NB4 (cell line): ENCODE results near the gene TSKS.
A peak's percentile ranks its signal among the peaks of the same experiment; 100 is the strongest.

Source experiments
- DNase-seq: peaks from one replicate; pipeline ENCODE4 v3.0.0; 2010; ENCODE audit warnings: low read depth
- H3K4me3 ChIP-seq: one replicate; pipeline ENCODE4 v1.5.1; 2011; ENCODE audit warnings: mild to moderate bottlenecking, low read depth, low read length, moderate library complexity
- CTCF ChIP-seq: IDR thresholded peaks from one replicate; pipeline ENCODE4 v1.5.1; 2012; ENCODE audit warnings: low read depth, low read length
- MYC ChIP-seq: IDR thresholded peaks from 2 replicates; pipeline ENCODE4 v1.6.1; 2011; ENCODE audit warnings: low read depth, low read length
- POLR2A ChIP-seq: IDR thresholded peaks from 2 replicates; pipeline ENCODE4 v1.6.1; 2011; ENCODE audit warnings: mild to moderate bottlenecking; ENCODE audit not compliant: insufficient read length; ENCODE audit errors: extremely low read depth
- TF ChIP-seq, protein P1 (sequence below): IDR thresholded peaks from 2 replicates; pipeline ENCODE4 v1.6.1; 2011; ENCODE audit warnings: low read depth, low read length

TSKS gene

DNA sequence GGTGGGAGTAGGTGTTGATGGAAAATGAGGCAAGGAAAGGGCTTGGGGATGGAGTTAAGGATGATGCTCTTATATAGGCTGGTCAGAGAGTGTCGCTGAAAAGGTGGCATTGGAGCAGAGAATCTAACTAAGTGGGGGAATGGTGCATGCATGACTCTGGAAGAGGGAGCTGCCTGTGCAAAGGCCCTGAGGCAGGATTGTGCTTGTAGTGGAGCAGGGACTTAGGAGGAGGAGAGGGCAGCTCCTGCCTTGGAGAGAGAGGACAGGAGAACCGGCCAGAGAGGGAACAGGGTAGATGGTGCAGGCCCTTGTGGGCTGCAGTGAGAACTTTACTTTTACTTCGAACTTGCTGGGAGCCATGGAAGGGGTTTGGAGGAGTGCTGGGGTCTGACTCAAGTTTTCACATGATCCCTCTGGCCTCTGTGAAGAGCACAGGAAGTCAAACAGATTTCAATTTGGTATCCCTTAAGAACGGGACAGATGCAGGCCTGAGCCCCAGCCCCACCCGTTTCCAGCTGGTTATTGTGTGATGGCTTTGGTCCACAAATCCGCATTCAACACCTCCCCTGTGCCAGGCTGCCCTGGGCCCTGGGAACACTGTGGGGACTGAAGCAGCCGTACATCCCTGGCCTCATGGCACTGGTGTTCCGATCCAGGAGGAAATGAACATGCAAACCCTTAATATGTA is 10.7 kb upstream of the TSKS start:
- TF ChIP-seq MYC (no peak), CTCF (no peak), POLR2A (no peak)

GRCh38 chr19:49772850-49773432 is 9.8 kb upstream of the TSKS start:
- H3K4me3 ChIP-seq, result no peak overlapping the region
- no peak for TF ChIP-seq CTCF
- TF ChIP-seq MYC, result no peak
- no peak for TF ChIP-seq POLR2A
- TF ChIP-seq, protein P1, sequence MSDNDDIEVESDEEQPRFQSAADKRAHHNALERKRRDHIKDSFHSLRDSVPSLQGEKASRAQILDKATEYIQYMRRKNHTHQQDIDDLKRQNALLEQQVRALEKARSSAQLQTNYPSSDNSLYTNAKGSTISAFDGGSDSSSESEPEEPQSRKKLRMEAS, result no peak
- DNase-seq, result no peak

More for the DNA sequence above, 10.7 kb upstream of the TSKS start:
- DNase-seq, result no peak
- no peak overlapping the region for H3K4me3 ChIP-seq

DNA sequence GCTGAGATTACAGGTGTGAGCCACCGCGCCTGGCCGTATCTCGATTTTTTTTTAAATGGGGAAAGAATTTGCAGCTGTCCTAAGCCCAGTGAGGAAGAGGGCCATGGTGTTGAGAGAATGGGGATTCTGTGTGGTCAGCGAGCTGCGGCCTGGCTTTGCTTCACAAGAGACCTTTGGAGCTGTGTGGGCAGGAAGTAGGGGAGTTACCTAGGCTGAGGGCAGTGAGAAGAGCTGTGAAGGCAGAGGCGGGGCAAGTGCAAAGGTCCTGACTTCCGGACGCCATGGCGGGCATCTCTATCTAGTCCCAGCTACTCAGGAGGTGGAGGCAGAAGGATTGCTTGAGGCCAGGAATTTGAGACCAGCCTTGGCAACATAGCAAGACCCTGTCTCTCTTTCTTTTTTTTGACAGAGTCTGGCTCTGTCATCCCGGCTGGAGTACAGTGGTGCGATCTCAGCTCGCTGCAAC is 8.6 kb upstream of the TSKS start:
- TF ChIP-seq, protein P1, result no peak
- TF ChIP-seq CTCF (no peak), MYC (no peak)
- no peak overlapping the region for H3K4me3 ChIP-seq
- no peak for DNase-seq

DNA sequence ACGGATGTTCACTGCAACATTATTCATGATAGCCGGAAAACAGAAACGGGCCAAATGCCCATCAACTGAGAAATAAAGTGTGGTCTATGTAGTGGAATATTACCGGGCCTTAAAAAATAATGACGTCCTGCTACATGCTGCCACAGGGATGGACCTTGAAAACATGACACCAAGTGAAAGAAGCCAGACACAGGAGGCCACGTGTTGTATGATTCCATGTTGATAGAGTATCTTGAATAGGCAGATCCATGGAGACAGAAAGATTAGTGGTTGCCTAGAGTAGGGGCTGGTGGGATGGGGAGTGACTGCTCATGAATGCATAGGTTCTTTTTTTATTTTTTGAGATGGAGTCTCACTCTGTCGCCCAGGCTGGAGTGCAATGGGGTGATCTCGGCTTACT is 7.4 kb upstream of the TSKS start:
- DNase-seq, result no peak
- TF ChIP-seq POLR2A (no peak), CTCF (no peak), MYC (no peak)
- TF ChIP-seq, protein P1, result no peak
- H3K4me3 ChIP-seq, result no peak overlapping the region

DNA sequence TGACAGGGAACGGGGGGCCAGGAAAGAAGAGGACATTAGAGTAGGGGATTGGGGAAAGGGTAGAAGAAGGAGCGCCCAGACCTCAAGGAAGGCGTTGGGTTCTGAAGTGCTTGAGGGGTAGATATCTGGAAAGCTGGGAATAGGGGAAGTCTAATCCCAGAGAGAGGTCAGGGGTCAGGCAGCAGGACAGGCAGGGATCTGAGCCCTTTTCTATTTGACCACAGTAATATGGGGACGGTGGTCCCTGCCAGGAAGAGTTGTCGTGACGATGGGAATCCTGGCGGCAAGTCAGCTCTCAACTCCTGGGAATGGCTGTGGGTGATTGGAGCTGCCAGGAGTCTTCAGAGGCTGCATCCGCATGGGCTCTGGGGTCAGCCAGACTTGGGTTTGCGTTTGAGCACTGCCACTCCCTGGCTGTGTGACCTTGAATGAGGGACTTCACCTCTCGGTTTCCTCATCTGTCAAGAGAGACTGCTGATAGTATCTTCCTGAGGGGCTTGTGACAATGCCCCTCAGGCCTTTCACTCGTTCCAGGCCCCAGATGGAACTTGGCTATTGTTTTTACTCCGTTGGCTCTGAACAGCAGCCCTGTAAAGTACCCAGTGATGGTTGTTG is 5.0 kb upstream of the TSKS start:
- DNase-seq, result no peak
- H3K4me3 ChIP-seq, result peak overlapping the region; percentile 91
- no peak for TF ChIP-seq POLR2A
- no peak for TF ChIP-seq MYC
- TF ChIP-seq, protein P1, result no peak
- no peak for TF ChIP-seq CTCF
